ENCODE measurements around the gene ZZZ3. TPM values are rescaled to one million over a fixed set of nuclear protein-coding genes. Genes with fewer than 3 reads are reported as not detected.
"Not testable (repeated sequence)": the region's sequence is repeated elsewhere in the genome, so short reads cannot be mapped to it uniquely, and the experiment has no call there.

The ZZZ3 gene
- total and polyA plus RNA-seq, 2 donors from 2014 or later = 12.3 to 55.3 TPM

DNA sequence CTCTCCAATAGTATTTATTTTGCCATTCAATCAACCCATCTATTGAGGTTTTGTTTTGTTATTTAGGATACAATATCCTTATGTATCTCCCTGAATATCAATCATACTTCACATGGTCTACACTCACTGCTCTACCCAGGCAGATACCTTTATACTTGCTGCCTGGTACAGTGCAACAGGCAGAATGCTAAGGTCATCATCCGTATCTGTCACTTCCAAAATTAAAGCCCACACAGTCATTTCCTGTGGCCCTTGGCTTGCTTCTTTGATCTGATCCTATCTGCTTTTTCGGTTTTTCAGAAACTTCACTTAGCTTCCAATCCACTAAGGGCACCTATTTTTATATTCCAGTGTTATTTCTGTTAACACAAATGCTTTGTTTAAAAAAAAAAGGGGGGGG is 22.3 kb upstream of the ZZZ3 start:
- no peaks in the 10 kb centered on the region for H3K4me1 ChIP-seq (ENCODE audit: control insufficient read depth in 2 of 3, insufficient read depth in 2 of 3, low read depth in 1 of 3, low read length in 3 of 3)
- peaks cover 8 to 18% (median 15%) of the 10 kb centered on the region in 3 donors for H3K36me3 ChIP-seq (ENCODE audit: control insufficient read depth in 2 of 3, insufficient read depth in 3 of 3, low read length in 3 of 3)
- TF ChIP-seq CTCF (IDR thresholded peaks at IDR 0.05; ENCODE audit: borderline replicate concordance, extremely low read depth, insufficient read depth) = no peak
- H3K4me3 ChIP-seq (ENCODE audit: low read length in 3 of 3) = no peak overlapping the region
- no peak overlapping the region for H3K27ac ChIP-seq (ENCODE audit: low read depth in 2 of 2, low read length in 2 of 2)
- DNase-seq (no peak), FAIRE-seq (no peak)
- H3K9me3 ChIP-seq (ENCODE audit: control insufficient read depth in 2 of 3, insufficient read depth in 1 of 3, low read length in 3 of 3) = peaks cover 0 to 2% (median 0%) of the 10 kb centered on the region in 3 donors
- no peak overlapping the region for H3K9ac ChIP-seq (ENCODE audit: low read length in 3 of 3)
- intact Hi-C loops (cut with DNase I) = no loop called here
- H3K27me3 ChIP-seq (ENCODE audit: control insufficient read depth, insufficient read depth, low read length) = no peaks in the 10 kb centered on the region

DNA sequence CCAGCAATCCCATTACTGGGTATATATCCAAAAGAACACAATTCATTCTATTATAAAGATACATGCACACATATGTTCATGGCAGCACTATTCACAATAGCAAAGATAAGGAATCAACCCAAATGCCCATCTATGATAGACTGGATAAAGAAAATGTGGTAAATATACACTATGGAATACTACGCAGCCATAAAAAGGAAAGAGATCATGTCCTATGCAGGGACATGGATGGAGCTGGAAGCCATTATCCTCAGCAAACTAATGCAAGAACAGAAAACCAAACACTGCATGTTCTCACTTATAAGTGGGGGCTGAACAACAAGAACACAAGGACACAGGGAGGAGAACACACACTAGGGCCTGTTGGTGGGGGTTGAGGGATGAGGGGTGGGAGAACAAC is 17.2 kb upstream of the ZZZ3 start:
- H3K36me3 ChIP-seq (ENCODE audit: control insufficient read depth in 2 of 3, insufficient read depth in 3 of 3, low read length in 3 of 3); DNase-seq; H3K27ac ChIP-seq (ENCODE audit: low read depth in 2 of 2, low read length in 2 of 2); intact Hi-C loops (cut with DNase I); H3K9ac ChIP-seq (ENCODE audit: low read length in 3 of 3); FAIRE-seq; H3K9me3 ChIP-seq (ENCODE audit: control insufficient read depth in 2 of 3, insufficient read depth in 1 of 3, low read length in 3 of 3); H3K4me3 ChIP-seq (ENCODE audit: low read length in 3 of 3); H3K27me3 ChIP-seq (ENCODE audit: control insufficient read depth, insufficient read depth, low read length); H3K4me1 ChIP-seq (ENCODE audit: control insufficient read depth in 2 of 3, insufficient read depth in 2 of 3, low read depth in 1 of 3, low read length in 3 of 3): not testable (repeated sequence)

DNA sequence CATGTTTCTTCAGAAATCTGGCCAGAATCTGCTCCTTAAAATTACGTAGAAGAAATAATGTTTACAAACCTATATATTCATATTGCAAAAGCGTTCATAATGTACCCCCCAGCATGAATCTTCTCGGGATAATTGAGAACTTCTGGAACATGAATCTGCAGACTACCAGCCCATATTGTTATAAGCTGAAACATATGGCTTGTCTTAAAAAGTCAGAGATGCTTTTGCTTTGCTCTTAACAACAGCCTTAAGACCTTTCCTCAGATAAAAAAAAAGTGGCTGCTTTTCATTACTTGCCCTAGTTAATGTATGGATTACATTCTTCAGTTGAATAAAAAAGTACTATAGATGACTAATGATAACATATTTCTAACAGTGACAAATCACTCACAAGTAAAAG is 15.0 kb upstream of the ZZZ3 start:
- no peak overlapping the region for H3K27ac ChIP-seq (ENCODE audit: low read depth in 2 of 2, low read length in 2 of 2)
- intact Hi-C loops (cut with DNase I) = no loop called here

GRCh38 chr1:77688939-77689338 is 6.5 kb upstream of the ZZZ3 start:
- no peak overlapping the region for H3K9ac ChIP-seq (ENCODE audit: low read length in 3 of 3)
- H3K36me3 ChIP-seq (ENCODE audit: control insufficient read depth in 2 of 3, insufficient read depth in 3 of 3, low read length in 3 of 3) = no peaks in the 10 kb centered on the region
- FAIRE-seq (no peak), DNase-seq (no peak)
- no peak overlapping the region for H3K27ac ChIP-seq (ENCODE audit: low read depth in 2 of 2, low read length in 2 of 2)
- no peak overlapping the region for H3K4me3 ChIP-seq (ENCODE audit: low read length in 3 of 3)
- no peaks in the 10 kb centered on the region for H3K27me3 ChIP-seq (ENCODE audit: control insufficient read depth, insufficient read depth, low read length)
- intact Hi-C loops (cut with DNase I) = no loop called here
- peaks cover 0 to under 1% (median 0%) of the 10 kb centered on the region in 3 donors for H3K4me1 ChIP-seq (ENCODE audit: control insufficient read depth in 2 of 3, insufficient read depth in 2 of 3, low read depth in 1 of 3, low read length in 3 of 3)
- no peak for TF ChIP-seq CTCF (IDR thresholded peaks at IDR 0.05; ENCODE audit: borderline replicate concordance, extremely low read depth, insufficient read depth)
- no peaks in the 10 kb centered on the region for H3K9me3 ChIP-seq (ENCODE audit: control insufficient read depth in 2 of 3, insufficient read depth in 1 of 3, low read length in 3 of 3)

More for the DNA sequence above, 15.0 kb upstream of the ZZZ3 start:
- TF ChIP-seq CTCF (IDR thresholded peaks at IDR 0.05; ENCODE audit: borderline replicate concordance, extremely low read depth, insufficient read depth) = no peak
- Histone ChIP-seq H3K9me3 (ENCODE audit: control insufficient read depth in 2 of 3, insufficient read depth in 1 of 3, low read length in 3 of 3) (peaks cover 0 to 2% (median 0%) of the 10 kb centered on the region in 3 donors), H3K27me3 (ENCODE audit: control insufficient read depth, insufficient read depth, low read length) (no peaks in the 10 kb centered on the region), H3K9ac (ENCODE audit: low read length in 3 of 3) (no peak overlapping the region), H3K36me3 (ENCODE audit: control insufficient read depth in 2 of 3, insufficient read depth in 3 of 3, low read length in 3 of 3) (peaks cover 0 to 6% (median 0%) of the 10 kb centered on the region in 3 donors), H3K4me1 (ENCODE audit: control insufficient read depth in 2 of 3, insufficient read depth in 2 of 3, low read depth in 1 of 3, low read length in 3 of 3) (no peaks in the 10 kb centered on the region), H3K4me3 (ENCODE audit: low read length in 3 of 3) (no peak overlapping the region)
- no peak for DNase-seq
- no peak for FAIRE-seq
